Stimulated activated CD4-positive, alpha-beta T cell treated with anti-CD3 and anti-CD28 coated beads, Interleukin-1b, Interleukin-23, amount 100 ng/mL, for 4 hours (primary cell): ENCODE data around the gene KREMEN2.

ENCODE experiments used
- DNase-seq, 2 donors: peaks; one replicate each; pipeline ENCODE4 v3.0.0-alpha.2; 2020; ENCODE audit warnings: low read depth in 2 of 2

Gene KREMEN2

GRCh38 chr16:2964475-2965336 is 631 bp downstream of the KREMEN2 start:
- DNase-seq = peak in 1 of 2 donors; percentile 49

- DNase-seq = no peak
Measured at GRCh38 chr16:2966043-2966807, 2.1 kb downstream of the KREMEN2 start.

- DNase-seq = no peak
Measured at GRCh38 chr16:2966808-2967191, 2.7 kb downstream of the KREMEN2 start.

- DNase-seq = no peak
Measured at GRCh38 chr16:2967211-2967631, 3.1 kb downstream of the KREMEN2 start.

- no peak for DNase-seq
Measured at GRCh38 chr16:2967721-2968161, 3.7 kb downstream of the KREMEN2 start.

- no peak for DNase-seq
Measured at GRCh38 chr16:2968368-2968737, 4.3 kb downstream of the KREMEN2 start.

- peak; percentile 58 to 76 for DNase-seq
Measured at GRCh38 chr16:2968738-2969544, 4.9 kb downstream of the KREMEN2 start, which contains the start of gene PAQR4. Gene PAQR4 (plus strand): TSS chr16:2969348. CDS start chr16:2969675, 327 bp downstream.

GRCh38 chr16:2969545-2970521 is 5.8 kb downstream of the KREMEN2 start:
- DNase-seq = peak; percentile 55 to 65

- DNase-seq = no peak
Measured at GRCh38 chr16:2970563-2970962, 6.5 kb downstream of the KREMEN2 start.

- no peak for DNase-seq
Measured at GRCh38 chr16:2971134-2971984, 7.3 kb downstream of the KREMEN2 start.

GRCh38 chr16:2971985-2972784 is 8.1 kb downstream of the KREMEN2 start:
- DNase-seq = no peak

- DNase-seq = no peak
Measured at GRCh38 chr16:2973093-2973492, 9.0 kb downstream of the KREMEN2 start.

GRCh38 chr16:2973605-2974318 is 9.7 kb downstream of the KREMEN2 start:
- no peak for DNase-seq

- no peak for DNase-seq
Measured at GRCh38 chr16:2974319-2975056, 10.4 kb downstream of the KREMEN2 start.

GRCh38 chr16:2975161-2975795 is 11.2 kb downstream of the KREMEN2 start:
- DNase-seq = no peak

GRCh38 chr16:2976201-2976600 is 12.1 kb downstream of the KREMEN2 start:
- no peak for DNase-seq

- no peak for DNase-seq
Measured at GRCh38 chr16:2976673-2977072, 12.6 kb downstream of the KREMEN2 start.
